ENCODE measurements around the gene CD200R1. TPM values are rescaled to one million over a fixed set of nuclear protein-coding genes. Genes with fewer than 3 reads are reported as not detected.

The CD200R1 gene
- total and polyA plus RNA-seq, 9 of the 15 experiments (the other 6 are each of a cell fraction or from before 2014, with no cell fraction given) = 0.04 to 0.23 (median 0.09) TPM; not detected in 5

GRCh38 chr3:112894258-112894657 lies 80.6 kb downstream of the CD200R1 start (continued):
- TF ChIP-seq STAT6 (CRISPR knock-in tag; IDR thresholded peaks at IDR 0.05) = no peak
- 0 out of 2 replicates have a peak, but pooled peaks have one; percentile 20 for TF ChIP-seq TEAD4 (IDR thresholded peaks at IDR 0.05; ENCODE audit: low read length)
- TF ChIP-seq TEAD4 (CRISPR knock-in tag; IDR thresholded peaks at IDR 0.05; ENCODE audit: borderline replicate concordance) = no peak
- TF ChIP-seq CBX3 (IDR thresholded peaks at IDR 0.05; ENCODE audit: borderline replicate concordance in 1 of 2, low read length in 2 of 2) = no peak
- no peak for TF ChIP-seq PTBP1 (IDR thresholded peaks at IDR 0.05; ENCODE audit: low read depth, low read length)
- no peak; the same call in 1 of the 2 replicates for TF ChIP-seq JUND (IDR thresholded peaks at IDR 0.05; ENCODE audit: borderline replicate concordance, low read depth, low read length)
- peak; percentile 26; the same call in 1 of the 3 replicates for TF ChIP-seq JUND (tag; IDR thresholded peaks at IDR 0.05; ENCODE audit: borderline replicate concordance, low read depth, low read length)
- no peak for TF ChIP-seq ZNF133 (CRISPR knock-in tag; IDR thresholded peaks at IDR 0.05)
- no peak for TF ChIP-seq ATF3 (IDR thresholded peaks at IDR 0.05)
- TF ChIP-seq ATF3 (CRISPR knock-in tag; conservative IDR thresholded peaks at IDR 0.05) = no peak
- TF ChIP-seq EHMT2 (IDR thresholded peaks at IDR 0.05) = 0 out of 2 replicates have a peak, but pooled peaks have one; percentile 30
- TF ChIP-seq XRCC4 (IDR thresholded peaks at IDR 0.05; ENCODE audit: extremely low read depth, insufficient read depth, insufficient read length) = no peak
- TF ChIP-seq ZNF592 (IDR thresholded peaks at IDR 0.05) = 0 out of 2 replicates have a peak, but pooled peaks have one; percentile 30
- no peak for TF ChIP-seq CBX8 (IDR thresholded peaks at IDR 0.05; ENCODE audit: borderline replicate concordance, extremely low read depth, low read depth, low read length, poor library complexity, severe bottlenecking)
- TF ChIP-seq NCOR1 (IDR thresholded peaks at IDR 0.05) = no peak
- no peak for TF ChIP-seq KLF16 (IDR thresholded peaks at IDR 0.05)
- no peak for TF ChIP-seq U2AF2 (optimal IDR thresholded peaks at IDR 0.05; ENCODE audit: low read depth, low read length)
- TF ChIP-seq STAG1 (CRISPR knock-in tag; IDR thresholded peaks at IDR 0.05; ENCODE audit: borderline replicate concordance) = no peak

Measured in K562 (cell line).